Stomach (tissue), 9 donors: ENCODE measurements around the gene UBE2S. TPM values are rescaled to one million over a fixed set of nuclear protein-coding genes. Genes with fewer than 3 reads are reported as not detected.
A peak's percentile ranks its signal among the peaks of the same experiment; 100 is the strongest.

ENCODE experiments used
- DNase-seq, 2 donors: peaks; one replicate each; pipeline versions ENCODE4 v3.0.0 to v3.0.0-alpha.2; 2013 to 2019
- H3K27ac ChIP-seq, 5 donors: fragments of 200-600 bp in 4 of 5; sonication (generic) in 4 of 5; one replicate each; pipeline ENCODE4 v1.5.1; 2013 to 2019; ENCODE audit warnings: mild to moderate bottlenecking in 1 of 5, moderate library complexity in 1 of 5
- H3K27me3 ChIP-seq, 3 donors: fragments of 200-600 bp; sonication (generic); one replicate each; pipeline ENCODE4 v1.5.1; 2017 to 2019; ENCODE audit warnings: mixed run types in 1 of 3
- H3K36me3 ChIP-seq, 4 donors: fragments of 200-600 bp; sonication (generic); 1 replicate in 3 of 4; 2 replicates in 1 of 4; pipeline ENCODE4 v1.5.1; 2016 to 2019
- H3K4me1 ChIP-seq, 4 donors: fragments of 200-600 bp; sonication (generic); one replicate each; pipeline ENCODE4 v1.5.1; 2016 to 2019
- H3K4me3 ChIP-seq, 4 donors: fragments of 200-600 bp; sonication (generic) in 3 of 4; one replicate each; pipeline ENCODE4 v1.5.1; 2016 to 2019; ENCODE audit warnings: mild to moderate bottlenecking in 1 of 4
- H3K9me3 ChIP-seq, 4 donors: fragments of 200-600 bp; sonication (generic); one replicate each; pipeline ENCODE4 v1.5.1; 2016 to 2019
- CTCF ChIP-seq, 7 experiments: fragments of 450-650 bp in 4 of 7; fragments of 200-600 bp in 3 of 7; sonication (generic) in 3 of 7; IDR thresholded peaks; one replicate each; pipeline ENCODE4 v1.5.1; 2016 to 2019; ENCODE audit warnings: antibody characterized with exemption in 7 of 7, control low read depth in 2 of 7, mild to moderate bottlenecking in 1 of 7
- EP300 ChIP-seq: sonication (generic); formaldehyde crosslinking; IDR thresholded peaks from one replicate; pipeline ENCODE4 v1.6.1; 2017; ENCODE audit warnings: antibody characterized with exemption
- POLR2A ChIP-seq, 4 donors: fragments of 450-650 bp; IDR thresholded peaks; one replicate each; pipeline ENCODE4 v1.6.1; 2016; ENCODE audit warnings: antibody characterized with exemption in 4 of 4, control low read depth in 2 of 4, mild to moderate bottlenecking in 1 of 4, moderate library complexity in 1 of 4
- POLR2AphosphoS5 ChIP-seq, 3 donors: sonication (generic); formaldehyde crosslinking; IDR thresholded peaks; one replicate each; pipeline ENCODE4 v1.6.1; 2016; ENCODE audit warnings: antibody characterized with exemption in 3 of 3
- WGBS, 5 donors: extraction: QIAGEN DNeasy Blood & Tissue Kit in 3 of 5; methylation state at CpG; one replicate each; pipeline versions ENCODE4 v1.1.5 to v1.1.7; 2013 to 2018; 5-methylcytosine and 5-hydroxymethylcytosine counted together
- intact Hi-C: fragments of 100-400 bp; cut with DNase I; formaldehyde crosslinking; loops from one replicate; pipeline ENCODE4 v1.15.1; 2023; ENCODE audit warnings: low total_unique reads
- polyA plus RNA-seq, 3 donors: library from polyadenylated mRNA; stranded (reverse); fragments of 200-250 nt; gene quantifications; one replicate each; pipeline ENCODE4 v1.2.3, GENCODE V29; 2013
- total RNA-seq, 5 donors: library from RNA; depleted of rRNA; stranded (reverse); fragments of >200 nt; gene quantifications; one replicate each; pipeline versions ENCODE4 v1.1.0 to v1.2.3, GENCODE V29; 2014 to 2016
- donor health status: healthy with polysubstance abuse.
- donor health status: Bipolar disorder and iron deficiency.
- donor health status: healthy.

The UBE2S gene
- total and polyA plus RNA-seq, 8 donors = 8.0 to 43.3 (median 13.1) TPM

GRCh38 chr19:55387736-55388497 is 19.7 kb downstream of the UBE2S start:
- WGBS, 5 donors = 71 to 83% (median 77%) methylated on average over 14 to 24 of the region's 24 CpGs
- DNase-seq = no peak
- peak overlapping the region in 3 of 4 donors; percentile 79 to 90 (median 88) for H3K4me3 ChIP-seq
- no peaks in the 10 kb centered on the region for H3K9me3 ChIP-seq
- intact Hi-C loops = no loop called here
- peaks cover 25 to 58% (median 47%) of the 10 kb centered on the region in 4 donors for H3K36me3 ChIP-seq
- TF ChIP-seq EP300 (no peak), POLR2AphosphoS5 (IDR thresholded peaks at IDR 0.05) (no peak), POLR2A (IDR thresholded peaks at IDR 0.05) (no peak)
- no peak overlapping the region for H3K27ac ChIP-seq
- peaks cover 41 to 78% (median 64%) of the 10 kb centered on the region in 4 donors for H3K4me1 ChIP-seq
- H3K27me3 ChIP-seq = no peaks in the 10 kb centered on the region

DNA sequence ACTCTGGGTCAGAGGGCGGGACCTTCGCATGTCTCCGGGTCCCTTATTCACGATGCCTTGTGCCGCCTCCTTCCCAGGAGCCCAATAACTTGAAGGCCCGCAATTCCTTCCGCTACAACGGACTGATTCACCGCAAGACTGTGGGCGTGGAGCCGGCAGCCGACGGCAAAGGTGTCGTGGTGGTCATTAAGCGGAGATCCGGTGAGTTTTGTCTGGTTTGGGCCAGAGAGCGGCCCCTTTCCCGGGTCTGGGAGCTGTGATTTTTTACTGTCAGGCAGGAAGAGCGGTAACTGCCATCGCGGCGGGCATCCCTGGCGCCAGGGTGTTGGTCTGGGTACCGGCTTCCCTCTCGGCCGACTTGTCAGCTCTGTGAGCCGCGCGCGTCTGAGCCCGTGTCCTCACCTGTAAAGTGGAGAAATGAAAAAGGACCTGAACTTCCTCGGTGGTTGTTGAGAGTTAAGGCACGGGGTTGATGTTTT is 21.1 kb downstream of the UBE2S start:
- 0 to 2% (median 1%) methylated on average over 2 to 33 of the region's 33 CpGs for WGBS, 5 donors
- Histone ChIP-seq H3K4me3 (peak overlapping the region; percentile 79 to 90 (median 88)), H3K27ac (peak overlapping the region; percentile 89 to 97 (median 93)), H3K9me3 (no peaks in the 10 kb centered on the region), H3K4me1 (peaks cover 43 to 79% (median 69%) of the 10 kb centered on the region in 4 donors), H3K27me3 (no peaks in the 10 kb centered on the region), H3K36me3 (peaks cover 25 to 51% (median 41%) of the 10 kb centered on the region in 4 donors)
- no peak for DNase-seq
- TF ChIP-seq EP300 (no peak), POLR2A (IDR thresholded peaks at IDR 0.05) (no peak), POLR2AphosphoS5 (IDR thresholded peaks at IDR 0.05) (no peak), CTCF (IDR thresholded peaks at IDR 0.05) (no peak)
- intact Hi-C loops = no loop called here

DNA sequence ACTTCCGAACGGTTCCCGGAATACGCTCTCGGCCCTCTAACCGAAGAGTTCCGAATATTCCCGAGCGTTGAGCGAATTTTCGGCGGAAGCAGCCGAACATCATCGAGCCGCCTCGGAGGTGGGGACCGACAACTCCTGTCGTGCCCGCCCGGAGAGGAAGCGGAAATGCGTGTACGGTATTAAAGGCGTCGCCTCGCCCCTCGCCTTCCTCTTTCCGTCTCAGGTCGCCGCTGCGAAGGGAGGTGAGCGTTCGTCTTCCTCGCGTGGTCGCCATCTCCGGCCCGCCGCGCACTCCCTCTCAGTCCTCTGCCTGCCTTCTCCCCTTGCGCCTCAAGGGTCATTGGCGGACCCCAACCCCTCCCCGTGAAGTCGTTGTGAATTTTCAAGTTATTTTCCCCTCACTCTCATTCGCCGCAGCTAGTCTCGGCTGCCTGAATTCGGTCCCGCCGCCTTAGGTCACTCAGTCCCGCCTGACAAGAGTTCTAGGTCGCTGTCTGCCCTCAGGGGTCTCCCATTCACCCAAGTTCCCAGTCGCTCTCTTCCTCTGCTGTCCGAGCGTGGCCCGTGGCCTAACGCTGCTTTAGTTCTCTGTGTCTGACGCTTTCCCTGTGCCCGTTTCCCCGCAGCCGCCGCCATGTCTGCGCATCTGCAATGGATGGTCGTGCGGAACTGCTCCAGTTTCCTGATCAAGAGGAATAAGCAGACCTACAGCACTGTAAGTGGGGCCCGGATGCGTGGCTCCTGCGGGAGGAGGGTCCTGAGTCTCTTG is 21.7 kb downstream of the UBE2S start, which contains the start of gene RPL28:
TSS of gene RPL28 (plus strand) at position 209 of the 769 bp plus-strand sequence. CDS start at position 635, 426 bp downstream.
- 0 to 1% (median 0%) methylated on average over 61 to 68 of the region's 68 CpGs for WGBS, 5 donors
- H3K36me3 ChIP-seq = peaks cover 25 to 44% (median 38%) of the 10 kb centered on the region in 4 donors
- H3K4me3 ChIP-seq = peak within 1 kb of the TSS; percentile 79 to 90 (median 88)
- H3K4me1 ChIP-seq = peaks cover 43 to 73% (median 64%) of the 10 kb centered on the region in 4 donors
- peak; percentile 98 to 99 for DNase-seq
- H3K9me3 ChIP-seq = no peaks in the 10 kb centered on the region
- H3K27ac ChIP-seq = peak within 1 kb of the TSS; percentile 89 to 97 (median 93)
- no peaks in the 10 kb centered on the region for H3K27me3 ChIP-seq
- intact Hi-C loops = no loop called here
- TF ChIP-seq EP300 (no peak), CTCF (IDR thresholded peaks at IDR 0.05) (peak in 1 of 7 experiments; percentile 14), POLR2A (IDR thresholded peaks at IDR 0.05) (peak in 2 of 4 donors; percentile 83 to 98), POLR2AphosphoS5 (IDR thresholded peaks at IDR 0.05) (peak; percentile 99 to 100 (median 100))

DNA sequence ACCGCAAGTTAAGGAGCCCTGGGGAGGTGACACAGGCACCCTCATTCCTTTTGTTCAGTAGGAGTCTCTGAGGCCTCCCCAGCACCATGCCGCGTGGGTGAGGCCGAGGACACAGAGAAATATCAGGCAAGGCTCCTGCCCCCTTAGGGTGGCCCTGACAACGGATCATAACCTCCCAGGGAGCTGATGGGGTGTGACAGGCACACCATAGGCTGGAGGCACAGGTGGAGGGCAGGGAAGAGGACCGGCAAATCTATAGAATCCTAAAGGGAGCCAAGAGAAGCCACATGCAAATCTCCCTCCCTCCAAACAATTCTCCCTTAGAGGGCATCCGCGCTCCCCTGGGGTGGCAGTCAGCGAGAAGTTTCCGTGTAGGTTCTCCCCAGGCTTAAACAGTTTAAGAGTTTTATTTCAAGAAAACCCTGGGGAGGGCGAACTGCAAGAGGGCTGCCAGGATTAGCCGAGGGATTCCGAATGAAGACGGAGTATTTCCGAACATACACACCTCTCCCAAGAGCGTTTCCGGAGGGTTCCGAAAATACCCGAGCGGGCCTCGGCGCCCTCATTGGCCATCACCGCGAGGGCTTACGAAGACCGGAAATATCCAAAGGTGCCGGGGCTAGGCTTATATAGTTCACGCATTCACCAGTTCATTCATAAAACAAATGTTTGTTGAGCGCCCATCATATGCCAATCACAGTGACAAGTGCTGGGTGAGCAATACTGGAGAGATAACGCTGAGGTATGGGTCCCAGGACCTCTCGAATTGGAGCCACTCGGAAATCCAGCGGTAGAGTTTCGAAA is 22.5 kb downstream of the UBE2S start:
- DNase-seq = peak; percentile 97 to 98
- intact Hi-C loops = no loop called here
- TF ChIP-seq EP300 (no peak), CTCF (IDR thresholded peaks at IDR 0.05) (no peak), POLR2A (IDR thresholded peaks at IDR 0.05) (no peak), POLR2AphosphoS5 (IDR thresholded peaks at IDR 0.05) (peak in 1 of 3 donors; percentile 4)
- Histone ChIP-seq H3K27me3 (no peaks in the 10 kb centered on the region), H3K9me3 (no peaks in the 10 kb centered on the region), H3K27ac (peak overlapping the region; percentile 89 to 97 (median 93)), H3K4me1 (peaks cover 43 to 65% (median 61%) of the 10 kb centered on the region in 4 donors), H3K36me3 (peaks cover 25 to 37% (median 31%) of the 10 kb centered on the region in 4 donors), H3K4me3 (peak overlapping the region; percentile 79 to 90 (median 88))
- 3 to 5% (median 3%) methylated on average over 34 of the region's 34 CpGs for WGBS, 5 donors
